ENCODE data around the gene ARL5C. TPM values are rescaled to one million over a fixed set of nuclear protein-coding genes. Genes with fewer than 3 reads are reported as not detected.

Gene ARL5C
- total RNA-seq, 1 experiment from 2014 or later, result not detected

- CTCF ChIA-PET, result interaction anchor here (0.7 to 7.8 kb wide), 11 partner anchors 9 to 876 kb away, joined by 3 to 442 read pairs (median 10); no protein-coding TSS in a partner anchor
- BruUV-seq (replicated peaks), result no TSS peak
- H3K4me3 Mint-ChIP-seq (ENCODE audit: low read depth, unreplicated experiment), result no peak overlapping the region
- H3K9me3 Mint-ChIP-seq (ENCODE audit: low read depth, unreplicated experiment), result no peaks in the 10 kb centered on the region
- H3K36me3 Mint-ChIP-seq (ENCODE audit: insufficient read depth, unreplicated experiment), result peaks cover 72% of the 10 kb centered on the region
- DNase-seq, result no peak
- intact Hi-C loops (cut with micrococcal nuclease; ENCODE audit: unreplicated experiment), result loop anchor here (5.0 kb wide), 1 partner anchor 197 kb away; the partner anchor contains the start of gene FBXL20
- H3K4me1 Mint-ChIP-seq (ENCODE audit: low read depth, unreplicated experiment), result peaks cover 36% of the 10 kb centered on the region
- no peak for TF ChIP-seq CTCF (IDR thresholded peaks at IDR 0.05; ENCODE audit: unreplicated experiment)
- H3K27me3 Mint-ChIP-seq (ENCODE audit: unreplicated experiment), result peaks cover 26% of the 10 kb centered on the region
- peak overlapping the region; percentile 18 for H3K27ac Mint-ChIP-seq (ENCODE audit: unreplicated experiment)
Measured at GRCh38 chr17:39205112-39205526, 39.2 kb upstream of the ARL5C start.

GRCh38 chr17:39204245-39204644, 38.3 kb upstream of the ARL5C start:
- CTCF ChIA-PET, result interaction anchor here (0.6 to 7.8 kb wide), 7 partner anchors 10 to 221 kb away, joined by 3 to 442 read pairs (median 10); no protein-coding TSS in a partner anchor
- Mint-ChIP-seq H3K36me3 (ENCODE audit: insufficient read depth, unreplicated experiment) (peaks cover 78% of the 10 kb centered on the region), H3K4me3 (ENCODE audit: low read depth, unreplicated experiment) (no peak overlapping the region), H3K4me1 (ENCODE audit: low read depth, unreplicated experiment) (peaks cover 36% of the 10 kb centered on the region), H3K27me3 (ENCODE audit: unreplicated experiment) (peaks cover 17% of the 10 kb centered on the region), H3K27ac (ENCODE audit: unreplicated experiment) (peak overlapping the region; percentile 3), H3K9me3 (ENCODE audit: low read depth, unreplicated experiment) (no peaks in the 10 kb centered on the region)
- no peak for TF ChIP-seq CTCF (IDR thresholded peaks at IDR 0.05; ENCODE audit: unreplicated experiment)
- BruUV-seq (replicated peaks), result TSS peak; percentile 1
- intact Hi-C loops (cut with micrococcal nuclease; ENCODE audit: unreplicated experiment), result no loop called here
- DNase-seq, result no peak

- peaks cover 41% of the 10 kb centered on the region for H3K4me1 Mint-ChIP-seq (ENCODE audit: low read depth, unreplicated experiment)
- DNase-seq, result no peak
- H3K27me3 Mint-ChIP-seq (ENCODE audit: unreplicated experiment), result no peaks in the 10 kb centered on the region
- intact Hi-C loops (cut with micrococcal nuclease; ENCODE audit: unreplicated experiment), result no loop called here
- TSS peak; percentile 39 for BruUV-seq (replicated peaks)
- peaks cover 96% of the 10 kb centered on the region for H3K36me3 Mint-ChIP-seq (ENCODE audit: insufficient read depth, unreplicated experiment)
- H3K4me3 Mint-ChIP-seq (ENCODE audit: low read depth, unreplicated experiment), result peak overlapping the region; percentile 86
- H3K27ac Mint-ChIP-seq (ENCODE audit: unreplicated experiment), result peak overlapping the region; percentile 99
- no peaks in the 10 kb centered on the region for H3K9me3 Mint-ChIP-seq (ENCODE audit: low read depth, unreplicated experiment)
- CTCF ChIA-PET, result interaction anchor here (1.1 to 1.7 kb wide), 5 partner anchors 26 to 80 kb away, joined by 3 to 13 read pairs (median 4); partner anchors contain the start of gene ARL5C
- TF ChIP-seq CTCF (IDR thresholded peaks at IDR 0.05; ENCODE audit: unreplicated experiment), result no peak
Measured at GRCh38 chr17:39200957-39201510, 35.1 kb upstream of the ARL5C start.

GRCh38 chr17:39200070-39200879, 34.3 kb upstream of the ARL5C start, which contains the start of gene RPL19:
RPL19 (plus strand) TSS chr17:39200283; CDS start chr17:39200345, 62 bp downstream.
- no peak for TF ChIP-seq CTCF (IDR thresholded peaks at IDR 0.05; ENCODE audit: unreplicated experiment)
- H3K9me3 Mint-ChIP-seq (ENCODE audit: low read depth, unreplicated experiment), result no peaks in the 10 kb centered on the region
- H3K27me3 Mint-ChIP-seq (ENCODE audit: unreplicated experiment), result no peaks in the 10 kb centered on the region
- no TSS peak for BruUV-seq (replicated peaks)
- peaks cover 41% of the 10 kb centered on the region for H3K4me1 Mint-ChIP-seq (ENCODE audit: low read depth, unreplicated experiment)
- H3K36me3 Mint-ChIP-seq (ENCODE audit: insufficient read depth, unreplicated experiment), result peaks cover 91% of the 10 kb centered on the region
- peak within 1 kb of the TSS; percentile 86 for H3K4me3 Mint-ChIP-seq (ENCODE audit: low read depth, unreplicated experiment)
- peak within 1 kb of the TSS; percentile 99 for H3K27ac Mint-ChIP-seq (ENCODE audit: unreplicated experiment)
- intact Hi-C loops (cut with micrococcal nuclease; ENCODE audit: unreplicated experiment), result no loop called here
- CTCF ChIA-PET, result interaction anchor here (0.5 to 1.7 kb wide), 56 partner anchors 8 to 1693 kb away, joined by 3 to 47 read pairs (median 5); partner anchors contain the start of genes ARL5C, CDK12, FBXL20 and LASP1
- DNase-seq, result peak; percentile 97

All from Calu3 (cell line).